HG03442 (cell line): ENCODE measurements around the gene STRBP.
"Not testable (repeated sequence)": the region's sequence is repeated elsewhere in the genome, so short reads cannot be mapped to it uniquely, and the experiment has no call there.

Experiments
- ATAC-seq: cut with Tn5 transposase; IDR thresholded peaks from one replicate; pipeline ENCODE4 v1.9.1; 2021; ENCODE audit warnings: mild to moderate bottlenecking, moderate library complexity; ENCODE audit not compliant: unreplicated experiment

Gene STRBP

DNA sequence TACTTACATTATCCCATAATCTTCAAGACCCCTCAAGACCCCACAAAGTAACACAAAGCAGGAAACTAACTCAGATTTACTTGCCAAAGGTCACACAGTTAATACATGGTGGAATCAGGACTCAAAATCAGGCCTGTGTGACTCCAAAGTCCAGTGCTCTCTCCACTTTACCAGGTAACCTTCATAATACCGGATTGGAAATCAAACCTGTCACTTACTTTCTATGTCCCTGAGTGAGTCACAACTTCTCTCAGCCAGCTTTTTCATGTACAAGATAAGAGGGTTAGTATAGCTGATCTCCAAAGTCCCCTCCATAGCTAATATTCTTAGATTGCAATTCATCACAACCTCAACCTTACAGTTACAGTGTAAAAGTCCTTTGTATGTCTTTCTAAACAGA is 17.1 kb downstream of the STRBP start:
- ATAC-seq: no peak

DNA sequence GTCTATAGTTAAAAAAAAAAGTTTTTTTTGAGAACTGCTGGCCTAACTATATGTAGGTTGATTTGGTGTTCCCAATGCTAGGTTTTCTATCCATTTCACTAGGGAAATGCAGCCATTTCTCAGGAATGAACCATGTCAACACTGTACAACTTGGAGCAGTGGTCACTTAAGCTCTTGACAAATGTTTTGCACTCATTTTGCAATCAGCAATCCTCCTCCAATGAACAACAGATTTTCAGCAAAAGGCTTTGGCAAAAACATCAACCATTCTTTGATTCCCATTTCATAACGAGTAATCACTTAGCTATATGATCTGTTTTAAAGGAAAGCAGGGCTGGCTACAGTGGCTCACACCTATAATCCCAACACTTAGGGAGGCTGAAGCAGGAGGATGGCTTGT is 17.9 kb downstream of the STRBP start:
- ATAC-seq: no peak

DNA sequence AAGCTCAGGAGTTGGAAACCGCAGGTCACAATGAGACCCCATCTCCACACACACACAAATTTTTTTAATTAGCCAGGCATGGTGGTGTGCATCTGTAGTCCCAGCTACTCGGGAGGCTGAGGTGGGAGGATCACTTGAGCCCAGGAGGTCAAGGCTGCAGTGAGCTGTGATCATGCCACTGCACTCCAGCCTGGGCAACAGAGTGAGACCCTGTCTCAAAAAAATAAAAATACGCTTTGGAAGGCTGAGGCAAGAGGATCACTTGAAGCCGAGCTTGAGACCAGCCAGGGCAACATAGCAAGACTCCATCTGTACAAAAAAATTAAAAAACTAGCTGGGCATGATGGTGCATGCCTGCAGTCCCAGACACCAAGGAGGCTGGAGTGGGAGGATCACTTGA is 19.2 kb downstream of the STRBP start:
- ATAC-seq: not testable (repeated sequence)

DNA sequence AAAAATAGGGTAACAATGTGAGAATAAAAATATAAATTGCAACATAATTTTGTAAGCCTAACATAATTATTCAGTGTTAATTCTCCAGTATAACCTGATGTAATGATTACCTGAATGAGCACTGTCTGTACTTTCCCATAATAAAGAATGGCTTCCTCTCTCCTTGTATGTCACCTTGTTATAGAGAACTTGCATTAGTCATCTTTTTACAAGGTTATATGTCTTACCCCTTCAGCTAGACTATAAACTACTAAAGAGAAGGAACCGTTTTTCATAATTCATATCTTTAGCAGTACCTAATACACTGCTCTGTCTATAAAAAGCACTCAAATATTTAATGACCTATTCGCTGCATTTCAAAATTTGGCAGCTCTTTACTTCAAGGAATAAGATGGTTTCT is 19.8 kb downstream of the STRBP start:
- ATAC-seq: no peak

DNA sequence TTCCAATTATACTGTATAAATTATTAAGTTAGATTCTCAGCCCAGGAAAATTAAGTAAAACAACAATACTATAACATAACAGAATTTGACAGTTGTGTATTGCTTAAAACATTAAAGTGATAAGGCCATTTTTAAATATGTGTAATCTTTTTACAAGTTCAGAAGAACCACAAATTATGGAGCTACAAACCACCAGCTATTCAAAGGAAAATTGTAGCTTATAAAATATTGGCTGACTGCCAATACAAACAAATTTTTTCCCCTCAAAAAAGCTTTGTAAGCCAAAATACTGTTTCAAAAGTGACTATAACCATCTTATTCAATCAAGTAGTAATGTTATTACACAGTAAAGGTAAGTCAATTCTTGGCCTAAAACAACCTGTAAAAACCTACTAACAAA is 21.9 kb downstream of the STRBP start:
- no peak for ATAC-seq

DNA sequence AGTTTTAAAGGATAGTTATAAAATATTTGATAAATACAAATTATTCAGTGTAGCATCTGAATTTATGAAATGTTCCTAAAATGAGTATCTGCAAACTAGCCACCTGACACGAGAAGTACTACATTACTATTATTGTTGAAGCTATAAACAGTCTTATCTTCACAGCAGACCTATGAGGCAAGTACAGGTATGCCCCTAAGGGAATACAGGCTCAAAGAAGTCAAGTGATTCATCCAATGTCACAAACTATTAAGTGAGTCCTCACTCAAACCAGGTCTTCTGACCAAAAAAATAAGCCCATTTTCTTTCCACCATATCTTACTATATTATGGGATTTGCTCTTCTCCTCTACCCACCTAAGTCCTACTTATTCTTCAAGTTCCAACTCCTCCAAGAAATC is 28.7 kb downstream of the STRBP start:
- ATAC-seq: no peak

DNA sequence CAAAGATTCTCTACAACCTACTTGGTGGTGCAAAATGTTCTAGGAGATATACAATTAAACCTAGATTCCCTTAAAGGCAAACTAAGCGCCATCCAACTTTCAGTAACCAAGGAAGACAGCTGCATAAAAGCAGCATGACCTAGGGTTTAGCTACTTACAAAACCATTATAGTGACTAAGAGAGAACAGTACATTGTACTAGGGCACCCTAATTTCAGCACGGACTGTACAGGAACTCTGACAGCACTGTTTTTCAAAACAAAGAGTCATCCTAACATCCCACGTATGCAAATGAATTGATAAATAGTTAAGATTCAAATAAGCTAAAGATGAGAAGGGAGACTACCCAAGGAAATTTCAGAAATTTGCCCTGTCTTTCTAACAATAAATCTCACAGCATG is 30.0 kb downstream of the STRBP start:
- peak; percentile 56 for ATAC-seq

DNA sequence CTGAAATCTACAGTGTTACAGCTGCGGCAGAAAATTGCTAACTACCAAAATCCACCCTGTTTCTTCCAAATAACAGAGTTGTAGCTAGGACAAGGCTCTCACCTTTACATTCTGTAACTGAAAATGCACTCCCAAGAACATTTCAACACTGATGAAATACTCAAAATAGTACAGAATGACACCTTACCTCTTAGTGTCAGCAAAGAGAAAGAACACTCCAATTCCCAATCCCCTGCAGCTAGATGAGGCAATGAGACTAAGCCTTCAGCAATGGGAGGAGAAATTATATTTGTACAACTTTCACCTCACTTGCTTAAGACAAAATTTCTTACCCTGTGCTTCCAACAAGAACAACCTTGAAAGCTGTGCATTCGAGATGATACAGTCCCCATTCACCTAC is 31.2 kb downstream of the STRBP start:
- no peak for ATAC-seq

DNA sequence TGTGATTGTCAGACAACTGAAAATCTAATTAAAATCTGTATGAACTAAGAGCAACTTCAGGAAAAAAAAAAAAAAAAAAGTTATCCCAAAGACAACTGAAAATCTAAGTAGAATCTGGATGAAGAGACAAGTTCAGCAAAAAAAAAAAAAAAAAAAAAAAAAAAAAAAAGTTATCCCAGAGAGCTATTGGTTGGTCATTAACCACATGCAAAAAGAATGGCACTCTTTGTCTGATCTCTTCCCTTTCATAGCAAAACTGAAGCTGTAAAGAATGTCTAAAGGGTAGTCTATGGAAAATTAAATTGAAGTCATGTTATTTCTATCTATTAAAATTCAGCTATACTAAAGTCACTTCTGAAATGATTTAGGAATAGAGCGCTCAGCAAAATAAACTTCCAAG is 32.9 kb downstream of the STRBP start:
- ATAC-seq: no peak

DNA sequence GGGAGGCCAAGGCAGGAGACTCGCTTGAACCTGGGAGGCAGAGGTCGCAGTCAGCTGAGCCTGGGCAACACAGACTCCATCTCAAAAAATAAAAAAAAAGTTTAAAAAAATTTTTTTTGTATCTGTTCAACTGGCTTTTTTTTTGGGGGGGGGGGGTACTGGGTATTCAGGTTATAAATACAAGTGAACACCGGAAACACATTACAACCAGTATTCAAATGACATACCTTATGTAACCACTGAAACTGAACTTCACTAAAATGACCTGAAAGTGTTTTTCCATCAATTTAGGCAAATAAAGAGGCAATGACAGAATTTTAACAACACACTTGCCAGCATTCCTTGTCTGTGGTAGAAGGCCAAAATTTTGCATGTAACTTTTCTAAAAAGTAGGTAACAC is 33.5 kb downstream of the STRBP start:
- no peak for ATAC-seq

DNA sequence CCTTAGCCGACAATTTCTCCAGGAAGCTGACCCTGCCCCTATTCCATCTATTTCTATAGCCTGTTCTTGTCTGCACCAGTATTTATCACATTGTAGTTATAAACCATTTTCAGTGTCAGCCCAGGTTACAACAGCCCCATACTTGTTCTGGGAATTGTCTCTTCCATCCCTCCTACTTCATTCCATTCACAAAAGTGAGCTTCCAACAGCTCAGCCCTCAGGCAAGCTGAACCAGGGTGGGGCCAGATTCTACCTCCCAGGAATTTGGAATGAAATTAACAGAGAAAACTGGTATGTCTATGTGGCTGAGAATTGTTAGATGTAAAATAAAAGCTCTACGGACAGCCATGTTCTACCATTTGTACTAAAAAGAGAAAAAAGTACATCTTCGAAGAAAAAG is 36.1 kb downstream of the STRBP start:
- ATAC-seq: no peak

DNA sequence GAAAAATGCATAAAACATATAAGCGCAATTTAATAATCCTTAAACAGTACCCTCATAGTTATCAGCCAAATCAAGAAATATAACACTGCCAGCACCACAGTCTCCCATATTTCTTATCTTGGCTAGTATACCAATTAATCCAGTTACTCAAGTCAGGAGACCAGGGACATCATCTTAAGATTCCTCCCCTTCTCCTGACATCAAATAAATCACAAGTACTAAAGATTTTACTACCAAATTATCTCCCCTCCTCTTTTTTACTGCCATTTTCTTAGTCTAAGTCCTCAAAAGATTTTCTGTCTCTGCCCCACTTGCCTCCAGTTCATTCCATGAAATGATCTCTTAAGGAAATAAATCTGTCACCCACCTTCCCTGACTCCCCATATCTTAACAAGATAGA is 37.0 kb downstream of the STRBP start:
- ATAC-seq: no peak

DNA sequence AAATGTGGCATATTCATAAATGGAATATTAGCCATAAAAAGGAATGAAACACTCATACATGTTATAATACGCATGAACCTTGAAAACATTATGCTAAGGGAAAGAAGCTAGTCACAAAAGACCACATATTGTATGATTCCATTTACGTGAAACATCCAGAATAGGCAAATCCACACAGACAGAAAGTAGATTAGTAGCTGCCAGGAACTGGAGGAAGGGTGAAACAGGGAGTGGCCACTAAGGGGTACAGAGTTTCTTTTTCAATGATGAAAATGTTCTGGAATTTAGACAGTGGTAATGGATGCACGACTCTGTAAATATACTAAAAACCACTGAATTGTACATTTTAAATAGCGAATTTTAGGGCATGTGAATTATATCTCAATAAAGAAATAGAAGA is 39.4 kb downstream of the STRBP start:
- ATAC-seq: no peak

DNA sequence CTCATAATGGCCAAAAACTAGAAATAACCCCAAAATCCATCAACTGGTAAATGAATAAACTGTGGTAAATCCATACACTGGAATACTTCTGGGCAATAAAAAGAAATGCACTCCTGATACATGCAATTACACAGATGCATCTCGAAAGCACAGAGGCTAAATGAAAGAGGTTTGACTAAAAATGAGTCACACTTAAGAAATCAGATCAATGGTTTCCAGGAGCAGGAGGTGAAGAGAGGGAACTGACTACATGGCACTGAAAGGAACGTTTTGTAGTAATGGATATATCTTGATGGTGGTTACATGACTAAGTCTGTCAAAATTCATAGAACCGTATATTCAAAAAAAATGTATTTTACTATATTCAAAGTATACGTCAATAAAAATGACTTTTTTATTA is 42.4 kb downstream of the STRBP start:
- ATAC-seq: no peak

DNA sequence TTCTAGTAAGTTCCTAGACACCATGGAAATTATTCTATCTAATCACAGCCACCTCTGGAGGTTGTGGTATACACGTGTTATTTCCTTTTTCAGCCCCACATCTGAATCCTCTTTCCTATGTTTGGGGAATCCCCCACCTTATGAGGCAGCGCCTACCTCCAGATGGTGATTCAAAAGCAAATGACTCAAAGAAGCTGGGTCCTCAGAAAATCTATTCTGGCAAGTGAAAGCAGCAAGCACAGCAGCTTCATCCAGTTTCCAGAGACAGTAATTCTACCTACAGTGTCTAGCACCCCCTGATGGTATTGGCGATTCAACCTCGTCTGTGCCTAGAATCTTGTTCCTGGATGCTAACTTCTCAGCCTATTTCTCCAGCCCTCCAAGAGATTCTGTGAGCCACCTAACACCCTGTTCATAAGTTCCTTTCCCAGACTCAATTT is 43.0 kb downstream of the STRBP start:
- peak; percentile 91 for ATAC-seq

DNA sequence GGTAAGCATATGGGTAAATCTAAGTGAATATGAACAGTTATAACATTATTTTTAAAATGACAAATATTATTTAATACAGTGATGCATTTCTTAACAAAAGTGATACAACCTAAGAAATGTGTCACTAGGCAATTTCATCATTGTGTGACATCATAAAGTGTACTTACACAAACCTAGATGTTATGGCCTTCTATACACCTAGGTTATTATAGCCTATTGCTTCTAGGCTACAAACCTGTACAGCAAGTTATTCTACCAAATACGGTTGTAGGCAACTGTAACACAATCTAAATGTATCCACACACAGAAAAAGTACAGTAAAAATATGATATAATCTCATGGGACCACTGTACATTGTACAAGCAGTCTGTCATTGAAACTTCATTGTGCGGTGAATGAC is 48.3 kb downstream of the STRBP start:
- ATAC-seq: no peak

DNA sequence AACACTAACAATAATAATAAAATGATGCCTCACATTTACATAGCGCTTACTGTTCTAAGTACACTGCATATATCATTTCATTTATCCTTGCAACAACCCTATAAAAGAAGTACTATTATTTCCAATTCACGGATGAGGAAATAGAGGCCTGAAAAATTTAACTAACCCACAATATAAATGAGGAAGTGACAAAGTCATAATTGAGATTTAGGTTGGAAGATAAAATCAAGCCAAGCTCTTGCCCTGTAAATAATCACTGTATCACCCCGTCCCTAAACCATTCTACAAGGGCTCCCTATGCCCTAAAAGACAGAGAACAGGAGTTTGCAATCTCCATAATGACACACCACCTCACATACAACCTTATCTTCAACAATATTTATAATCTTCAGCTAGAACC is 49.6 kb downstream of the STRBP start:
- no peak for ATAC-seq

DNA sequence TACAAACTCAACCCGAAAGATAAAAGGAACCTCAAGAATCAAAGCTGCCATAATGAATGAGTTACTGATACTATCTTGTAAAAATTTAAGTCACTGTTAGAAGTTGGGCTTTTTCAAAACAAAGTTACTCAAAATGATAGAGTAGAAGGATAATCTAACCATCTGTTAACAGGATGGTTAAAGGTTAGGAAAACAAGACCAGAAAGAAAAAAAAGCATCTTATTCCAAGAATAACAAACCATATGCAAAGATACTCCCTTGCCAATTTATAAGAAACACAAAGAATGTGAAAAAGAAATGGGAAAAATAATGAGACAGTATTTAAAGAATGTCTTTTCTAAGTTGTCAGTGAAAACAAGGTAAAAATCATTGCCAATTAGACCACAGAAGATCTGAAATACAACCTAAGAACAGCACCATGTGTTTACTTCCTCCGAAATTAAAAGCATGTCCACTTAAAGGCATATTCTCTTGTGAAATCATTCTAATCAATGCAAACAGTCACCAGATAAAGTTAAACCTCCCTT is 51.2 kb downstream of the STRBP start:
- ATAC-seq: no peak

DNA sequence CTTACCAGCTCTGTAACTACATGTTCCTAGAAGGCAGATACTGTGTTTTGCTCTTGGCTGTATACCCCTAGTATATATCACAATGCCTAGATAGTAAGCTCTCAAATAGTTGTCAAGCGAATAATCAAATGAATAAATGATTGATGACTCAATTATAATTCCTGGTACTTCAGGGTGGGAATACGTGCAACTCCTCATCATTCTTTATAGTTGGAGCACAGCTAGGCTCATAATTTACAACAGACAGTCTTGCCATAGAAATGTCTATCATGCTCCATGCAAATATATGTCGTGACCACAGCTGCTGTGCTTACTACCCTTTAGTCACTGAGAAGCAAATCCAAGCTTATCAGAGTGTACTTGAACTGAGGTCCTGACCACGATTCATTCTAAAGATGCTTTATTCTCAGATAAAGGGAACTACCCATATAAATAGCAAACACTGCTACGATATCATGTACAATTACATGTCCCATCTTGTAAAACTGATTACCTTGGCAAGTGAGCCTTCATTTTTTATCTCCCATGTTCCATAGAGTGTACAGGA is 52.1 kb downstream of the STRBP start:
- no peak for ATAC-seq

DNA sequence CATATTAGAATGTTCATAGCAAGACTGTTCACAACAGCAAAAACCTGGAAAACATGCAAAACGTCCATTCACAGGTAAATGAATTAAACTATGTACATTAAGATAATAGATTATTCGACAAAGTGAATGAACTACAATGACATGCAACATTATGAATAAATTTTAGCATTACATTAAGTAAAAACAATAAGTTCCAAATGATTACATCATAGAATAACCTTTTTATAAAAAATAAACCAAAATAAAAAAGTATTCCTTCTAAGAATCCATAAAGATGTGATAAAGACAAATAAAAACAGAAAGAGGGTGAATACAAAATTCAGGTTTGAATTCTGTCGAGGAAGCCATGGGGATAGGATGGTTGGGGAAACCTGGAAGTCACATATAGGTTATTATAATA is 57.3 kb downstream of the STRBP start:
- no peak for ATAC-seq

DNA sequence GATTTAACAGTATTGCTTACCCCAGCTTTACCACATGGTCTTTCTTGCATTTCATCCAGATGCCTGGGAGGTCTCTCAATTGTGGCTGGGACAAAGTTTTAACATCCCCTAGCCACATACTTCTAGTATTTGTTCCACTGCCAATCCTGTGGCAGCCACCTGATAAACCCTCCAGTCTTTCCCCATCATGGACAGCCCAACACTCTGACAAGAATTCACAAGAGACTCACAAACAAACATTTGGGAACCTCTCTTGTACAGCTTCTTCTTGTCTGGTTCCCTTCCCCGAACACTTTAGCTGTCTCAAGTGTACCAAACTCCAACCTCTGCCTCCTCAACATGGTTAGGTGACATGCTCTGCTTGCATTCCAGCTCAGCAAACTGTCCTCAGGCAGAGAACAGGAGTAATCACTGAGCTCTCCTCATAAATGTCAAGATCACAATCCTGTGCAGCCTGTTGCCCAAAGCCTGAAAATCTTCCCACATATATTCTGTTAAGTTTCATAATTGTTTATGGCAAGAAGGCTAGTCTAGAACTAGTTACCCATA is 59.7 kb downstream of the STRBP start:
- no peak for ATAC-seq

DNA sequence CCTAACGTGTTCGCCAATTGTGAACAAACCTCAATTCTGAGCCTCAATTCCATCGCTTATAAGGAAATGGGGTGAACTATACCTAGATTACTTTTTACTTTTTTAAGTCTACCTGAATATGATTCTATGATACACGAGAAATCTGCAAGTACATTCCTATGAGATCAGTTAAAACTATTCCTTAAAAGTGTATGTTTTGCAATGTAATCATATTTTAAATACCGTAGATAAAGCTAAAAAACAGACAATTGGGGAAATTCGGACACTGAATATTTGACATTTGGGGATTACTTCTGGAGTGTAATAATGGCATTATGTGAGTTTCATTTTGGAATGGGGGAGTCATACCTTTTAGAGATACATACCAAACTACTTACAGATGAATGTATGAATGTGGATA is 62.3 kb downstream of the STRBP start:
- ATAC-seq: no peak

DNA sequence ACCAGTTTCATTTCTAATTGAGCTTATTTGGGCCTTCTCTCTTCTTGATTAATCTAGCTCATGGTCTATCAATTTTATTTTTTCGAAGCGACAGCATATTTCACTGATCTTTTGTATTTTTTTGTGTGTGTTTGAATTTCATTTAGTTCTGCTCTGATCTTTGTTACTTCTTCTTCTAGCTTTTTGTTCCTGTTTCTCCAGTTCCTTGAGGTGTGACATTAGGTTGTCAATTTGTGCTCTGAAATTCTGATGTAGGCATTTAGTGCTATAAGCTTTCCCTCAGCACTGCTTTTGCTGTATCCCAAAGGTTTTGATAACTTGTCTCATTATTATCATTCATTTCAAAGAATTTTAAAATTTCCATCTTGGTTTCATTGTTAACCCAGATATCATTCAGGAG is 67.3 kb downstream of the STRBP start:
- no peak for ATAC-seq
